ENCODE results near the gene SCAMP4.

Gene SCAMP4

GRCh38 chr19:1957562-1958248, 52.5 kb downstream of the SCAMP4 start:
- Histone ChIP-seq H3K9ac (ENCODE audit: low read depth, low read length) (no peak overlapping the region), H3K27ac (ENCODE audit: low read length) (no peak overlapping the region), H3K4me3 (ENCODE audit: low read length) (no peak overlapping the region), H3K27me3 (ENCODE audit: insufficient read depth, low read length) (no peaks in the 10 kb centered on the region), H3K4me1 (ENCODE audit: insufficient read depth, low read length) (no peaks in the 10 kb centered on the region), H3K36me3 (ENCODE audit: insufficient read depth, low read depth, low read length) (peaks cover 5% of the 10 kb centered on the region; the same call in 1 of the 2 replicates), H3K9me3 (ENCODE audit: insufficient read depth, low read depth, low read length) (no peaks in the 10 kb centered on the region)

GRCh38 chr19:1959928-1960589, 54.9 kb downstream of the SCAMP4 start:
- no peaks in the 10 kb centered on the region for H3K4me1 ChIP-seq (ENCODE audit: insufficient read depth, low read length)
- no peaks in the 10 kb centered on the region for H3K27me3 ChIP-seq (ENCODE audit: insufficient read depth, low read length)
- H3K27ac ChIP-seq (ENCODE audit: low read length): no peak overlapping the region
- no peak overlapping the region; the same call in 1 of the 2 replicates for H3K9ac ChIP-seq (ENCODE audit: low read depth, low read length)
- H3K4me3 ChIP-seq (ENCODE audit: low read length): no peak overlapping the region
- H3K9me3 ChIP-seq (ENCODE audit: insufficient read depth, low read depth, low read length): no peaks in the 10 kb centered on the region
- no peaks in the 10 kb centered on the region; the same call in 1 of the 2 replicates for H3K36me3 ChIP-seq (ENCODE audit: insufficient read depth, low read depth, low read length)

GRCh38 chr19:1961000-1961883, 56.0 kb downstream of the SCAMP4 start:
- H3K27ac ChIP-seq (ENCODE audit: low read length): no peak overlapping the region
- no peaks in the 10 kb centered on the region for H3K27me3 ChIP-seq (ENCODE audit: insufficient read depth, low read length)
- H3K4me1 ChIP-seq (ENCODE audit: insufficient read depth, low read length): no peaks in the 10 kb centered on the region
- H3K9ac ChIP-seq (ENCODE audit: low read depth, low read length): no peak overlapping the region
- H3K9me3 ChIP-seq (ENCODE audit: insufficient read depth, low read depth, low read length): no peaks in the 10 kb centered on the region
- H3K36me3 ChIP-seq (ENCODE audit: insufficient read depth, low read depth, low read length): no peaks in the 10 kb centered on the region; the same call in 1 of the 2 replicates
- no peak overlapping the region for H3K4me3 ChIP-seq (ENCODE audit: low read length)

GRCh38 chr19:1962674-1963073, 57.5 kb downstream of the SCAMP4 start:
- Histone ChIP-seq H3K27me3 (ENCODE audit: insufficient read depth, low read length) (no peaks in the 10 kb centered on the region), H3K4me1 (ENCODE audit: insufficient read depth, low read length) (no peaks in the 10 kb centered on the region), H3K9ac (ENCODE audit: low read depth, low read length) (no peak overlapping the region)

GRCh38 chr19:1967087-1967608, 61.9 kb downstream of the SCAMP4 start:
- peaks cover 3% of the 10 kb centered on the region for H3K36me3 ChIP-seq (ENCODE audit: insufficient read depth, low read depth, low read length)
- H3K9ac ChIP-seq (ENCODE audit: low read depth, low read length): no peak overlapping the region
- no peaks in the 10 kb centered on the region for H3K4me1 ChIP-seq (ENCODE audit: insufficient read depth, low read length)
- H3K9me3 ChIP-seq (ENCODE audit: insufficient read depth, low read depth, low read length): no peaks in the 10 kb centered on the region
- H3K27me3 ChIP-seq (ENCODE audit: insufficient read depth, low read length): no peaks in the 10 kb centered on the region
- no peak overlapping the region for H3K4me3 ChIP-seq (ENCODE audit: low read length)
- H3K27ac ChIP-seq (ENCODE audit: low read length): no peak overlapping the region

More at GRCh38 chr19:1962674-1963073, 57.5 kb downstream of the SCAMP4 start:
- Histone ChIP-seq H3K9me3 (ENCODE audit: insufficient read depth, low read depth, low read length) (no peaks in the 10 kb centered on the region), H3K27ac (ENCODE audit: low read length) (no peak overlapping the region), H3K36me3 (ENCODE audit: insufficient read depth, low read depth, low read length) (no peaks in the 10 kb centered on the region; the same call in 1 of the 2 replicates), H3K4me3 (ENCODE audit: low read length) (no peak overlapping the region)

GRCh38 chr19:1968279-1969175, 63.3 kb downstream of the SCAMP4 start:
- Histone ChIP-seq H3K27ac (ENCODE audit: low read length) (no peak overlapping the region), H3K9ac (ENCODE audit: low read depth, low read length) (no peak overlapping the region), H3K4me1 (ENCODE audit: insufficient read depth, low read length) (no peaks in the 10 kb centered on the region), H3K27me3 (ENCODE audit: insufficient read depth, low read length) (no peaks in the 10 kb centered on the region), H3K9me3 (ENCODE audit: insufficient read depth, low read depth, low read length) (no peaks in the 10 kb centered on the region), H3K4me3 (ENCODE audit: low read length) (no peak overlapping the region), H3K36me3 (ENCODE audit: insufficient read depth, low read depth, low read length) (peaks cover 6% of the 10 kb centered on the region)

GRCh38 chr19:1969176-1970002, 64.2 kb downstream of the SCAMP4 start:
- Histone ChIP-seq H3K4me1 (ENCODE audit: insufficient read depth, low read length) (no peaks in the 10 kb centered on the region), H3K4me3 (ENCODE audit: low read length) (no peak overlapping the region), H3K27me3 (ENCODE audit: insufficient read depth, low read length) (no peaks in the 10 kb centered on the region), H3K9me3 (ENCODE audit: insufficient read depth, low read depth, low read length) (no peaks in the 10 kb centered on the region), H3K36me3 (ENCODE audit: insufficient read depth, low read depth, low read length) (peaks cover 7% of the 10 kb centered on the region), H3K9ac (ENCODE audit: low read depth, low read length) (no peak overlapping the region), H3K27ac (ENCODE audit: low read length) (no peak overlapping the region)

GRCh38 chr19:1970003-1970805, 65.0 kb downstream of the SCAMP4 start:
- H3K4me1 ChIP-seq (ENCODE audit: insufficient read depth, low read length): no peaks in the 10 kb centered on the region
- H3K4me3 ChIP-seq (ENCODE audit: low read length): no peak overlapping the region
- no peak overlapping the region for H3K9ac ChIP-seq (ENCODE audit: low read depth, low read length)

GRCh38 chr19:1970806-1971502, 65.8 kb downstream of the SCAMP4 start:
- Histone ChIP-seq H3K4me1 (ENCODE audit: insufficient read depth, low read length) (no peaks in the 10 kb centered on the region), H3K36me3 (ENCODE audit: insufficient read depth, low read depth, low read length) (peaks cover 20% of the 10 kb centered on the region), H3K27ac (ENCODE audit: low read length) (no peak overlapping the region), H3K9ac (ENCODE audit: low read depth, low read length) (no peak overlapping the region), H3K4me3 (ENCODE audit: low read length) (no peak overlapping the region), H3K9me3 (ENCODE audit: insufficient read depth, low read depth, low read length) (no peaks in the 10 kb centered on the region), H3K27me3 (ENCODE audit: insufficient read depth, low read length) (no peaks in the 10 kb centered on the region)

More at GRCh38 chr19:1970003-1970805, 65.0 kb downstream of the SCAMP4 start:
- H3K27ac ChIP-seq (ENCODE audit: low read length): no peak overlapping the region
- H3K36me3 ChIP-seq (ENCODE audit: insufficient read depth, low read depth, low read length): peaks cover 12% of the 10 kb centered on the region
- no peaks in the 10 kb centered on the region for H3K27me3 ChIP-seq (ENCODE audit: insufficient read depth, low read length)
- no peaks in the 10 kb centered on the region for H3K9me3 ChIP-seq (ENCODE audit: insufficient read depth, low read depth, low read length)
